HCT116 (cell line): ENCODE data around the gene DRGX.

ENCODE experiments used
- POLR2A ChIP-seq: IDR thresholded peaks from 2 replicates; pipeline ENCODE4 v1.7.0; 2011; ENCODE audit warnings: borderline replicate concordance; ENCODE audit not compliant: insufficient read depth, insufficient read length; ENCODE audit errors: extremely low read depth
- SIN3A ChIP-seq: IDR thresholded peaks from 2 replicates; pipeline ENCODE4 v1.6.1; 2012; ENCODE audit warnings: low read depth
- TF ChIP-seq, protein P1 (sequence below), 3 experiments: fragments of 200-600 bp in 1 of 3; sonication (generic) in 1 of 3; IDR thresholded peaks in 2 of 3; conservative IDR thresholded peaks in 1 of 3; 2 replicates each; pipeline ENCODE4 v1.5.1; 2012 to 2017; ENCODE audit warnings: low read depth in 2 of 3, low read length in 2 of 3, antibody characterized with exemption in 1 of 3, borderline replicate concordance in 1 of 3, control low read depth in 1 of 3, mild to moderate bottlenecking in 1 of 3, mixed read lengths in 1 of 3, mixed run types in 1 of 3, moderate library complexity in 1 of 3; ENCODE audit not compliant: insufficient read depth in 1 of 3
- TF ChIP-seq, protein P2 (sequence below): IDR thresholded peaks from 2 replicates; pipeline ENCODE4 v1.6.1; 2011; ENCODE audit warnings: mild to moderate bottlenecking, low read length, moderate library complexity; ENCODE audit not compliant: insufficient replicate concordance; ENCODE audit errors: extremely low read depth

DNA sequence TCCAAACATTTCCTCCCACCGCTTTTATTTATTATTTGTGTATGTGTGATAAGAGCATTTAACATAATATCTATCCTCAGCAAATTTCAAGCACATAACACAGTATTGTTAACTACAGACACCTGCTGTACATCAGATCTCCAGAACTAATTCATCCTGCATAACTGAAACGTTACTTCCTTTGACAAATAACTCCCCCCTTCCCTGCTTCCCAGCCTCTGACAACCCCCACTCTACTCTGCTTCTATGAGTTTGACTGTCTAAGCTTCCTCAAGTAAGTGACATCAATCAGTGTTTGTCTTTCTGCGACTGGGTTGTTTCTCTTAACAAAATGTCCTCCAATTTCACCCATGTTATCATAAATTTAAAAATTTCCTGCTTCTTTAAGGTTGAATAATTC lies 74.9 kb downstream of the DRGX start:
- no peak for TF ChIP-seq POLR2A
- TF ChIP-seq, protein P1, sequence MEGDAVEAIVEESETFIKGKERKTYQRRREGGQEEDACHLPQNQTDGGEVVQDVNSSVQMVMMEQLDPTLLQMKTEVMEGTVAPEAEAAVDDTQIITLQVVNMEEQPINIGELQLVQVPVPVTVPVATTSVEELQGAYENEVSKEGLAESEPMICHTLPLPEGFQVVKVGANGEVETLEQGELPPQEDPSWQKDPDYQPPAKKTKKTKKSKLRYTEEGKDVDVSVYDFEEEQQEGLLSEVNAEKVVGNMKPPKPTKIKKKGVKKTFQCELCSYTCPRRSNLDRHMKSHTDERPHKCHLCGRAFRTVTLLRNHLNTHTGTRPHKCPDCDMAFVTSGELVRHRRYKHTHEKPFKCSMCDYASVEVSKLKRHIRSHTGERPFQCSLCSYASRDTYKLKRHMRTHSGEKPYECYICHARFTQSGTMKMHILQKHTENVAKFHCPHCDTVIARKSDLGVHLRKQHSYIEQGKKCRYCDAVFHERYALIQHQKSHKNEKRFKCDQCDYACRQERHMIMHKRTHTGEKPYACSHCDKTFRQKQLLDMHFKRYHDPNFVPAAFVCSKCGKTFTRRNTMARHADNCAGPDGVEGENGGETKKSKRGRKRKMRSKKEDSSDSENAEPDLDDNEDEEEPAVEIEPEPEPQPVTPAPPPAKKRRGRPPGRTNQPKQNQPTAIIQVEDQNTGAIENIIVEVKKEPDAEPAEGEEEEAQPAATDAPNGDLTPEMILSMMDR (IDR thresholded peaks at IDR 0.05 in 2 of 3, conservative IDR thresholded peaks at IDR 0.05 in 1 of 3; ENCODE audit: borderline replicate concordance in 1 of 3, insufficient read depth in 1 of 3, low read depth in 2 of 3, low read length in 2 of 3), result no peak
- TF ChIP-seq SIN3A, result no peak
- TF ChIP-seq, protein P2, sequence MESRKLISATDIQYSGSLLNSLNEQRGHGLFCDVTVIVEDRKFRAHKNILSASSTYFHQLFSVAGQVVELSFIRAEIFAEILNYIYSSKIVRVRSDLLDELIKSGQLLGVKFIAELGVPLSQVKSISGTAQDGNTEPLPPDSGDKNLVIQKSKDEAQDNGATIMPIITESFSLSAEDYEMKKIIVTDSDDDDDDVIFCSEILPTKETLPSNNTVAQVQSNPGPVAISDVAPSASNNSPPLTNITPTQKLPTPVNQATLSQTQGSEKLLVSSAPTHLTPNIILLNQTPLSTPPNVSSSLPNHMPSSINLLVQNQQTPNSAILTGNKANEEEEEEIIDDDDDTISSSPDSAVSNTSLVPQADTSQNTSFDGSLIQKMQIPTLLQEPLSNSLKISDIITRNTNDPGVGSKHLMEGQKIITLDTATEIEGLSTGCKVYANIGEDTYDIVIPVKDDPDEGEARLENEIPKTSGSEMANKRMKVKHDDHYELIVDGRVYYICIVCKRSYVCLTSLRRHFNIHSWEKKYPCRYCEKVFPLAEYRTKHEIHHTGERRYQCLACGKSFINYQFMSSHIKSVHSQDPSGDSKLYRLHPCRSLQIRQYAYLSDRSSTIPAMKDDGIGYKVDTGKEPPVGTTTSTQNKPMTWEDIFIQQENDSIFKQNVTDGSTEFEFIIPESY, result no peak
